ENCODE measurements around the gene STAG3. TPM values are rescaled to one million over a fixed set of nuclear protein-coding genes. Genes with fewer than 3 reads are reported as not detected.

Gene STAG3
- total and polyA plus RNA-seq, 2 experiments from 2014 or later = 4.6 to 4.7 TPM

DNA sequence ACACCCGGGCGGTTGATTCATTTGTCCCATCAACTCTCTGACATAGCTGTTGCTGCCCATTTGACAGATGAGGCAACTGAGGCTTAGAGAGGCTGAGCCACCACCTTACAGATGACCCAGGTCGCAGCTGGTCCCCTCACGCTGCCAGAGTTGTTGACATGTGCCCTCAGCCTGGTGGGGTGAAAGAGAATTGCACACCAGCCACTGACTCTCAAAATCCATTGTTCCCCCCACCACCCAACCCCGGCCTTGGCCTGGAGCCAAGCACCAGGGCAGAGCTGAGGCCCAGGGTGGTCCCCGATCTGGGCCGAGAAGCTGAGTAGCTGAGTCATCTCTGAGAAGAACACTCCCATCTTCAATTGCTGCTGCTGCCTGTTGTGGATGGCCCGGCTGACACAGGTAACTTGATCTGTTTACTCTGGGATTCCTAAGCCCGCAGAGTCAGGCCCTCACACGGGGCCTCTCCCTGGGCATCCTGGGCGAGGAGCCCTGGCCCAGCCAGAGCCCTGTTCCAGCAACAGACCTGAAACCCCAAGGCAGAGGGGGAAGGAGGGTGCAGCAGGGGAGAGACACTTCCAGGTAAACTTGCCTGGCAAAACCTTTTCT lies 69.5 kb downstream of the STAG3 start (continued):
- no peak for TF ChIP-seq JUNB (IDR thresholded peaks at IDR 0.05; ENCODE audit: unreplicated experiment)
- no peak for TF ChIP-seq STAT1 (IDR thresholded peaks at IDR 0.05; ENCODE audit: unreplicated experiment)
- TF ChIP-seq ZNF114 (CRISPR knock-in tag; IDR thresholded peaks at IDR 0.05) = no peak
- TF ChIP-seq EZH2phosphoT487 (IDR thresholded peaks at IDR 0.05; ENCODE audit: unreplicated experiment) = no peak
- TF ChIP-seq, protein P1, sequence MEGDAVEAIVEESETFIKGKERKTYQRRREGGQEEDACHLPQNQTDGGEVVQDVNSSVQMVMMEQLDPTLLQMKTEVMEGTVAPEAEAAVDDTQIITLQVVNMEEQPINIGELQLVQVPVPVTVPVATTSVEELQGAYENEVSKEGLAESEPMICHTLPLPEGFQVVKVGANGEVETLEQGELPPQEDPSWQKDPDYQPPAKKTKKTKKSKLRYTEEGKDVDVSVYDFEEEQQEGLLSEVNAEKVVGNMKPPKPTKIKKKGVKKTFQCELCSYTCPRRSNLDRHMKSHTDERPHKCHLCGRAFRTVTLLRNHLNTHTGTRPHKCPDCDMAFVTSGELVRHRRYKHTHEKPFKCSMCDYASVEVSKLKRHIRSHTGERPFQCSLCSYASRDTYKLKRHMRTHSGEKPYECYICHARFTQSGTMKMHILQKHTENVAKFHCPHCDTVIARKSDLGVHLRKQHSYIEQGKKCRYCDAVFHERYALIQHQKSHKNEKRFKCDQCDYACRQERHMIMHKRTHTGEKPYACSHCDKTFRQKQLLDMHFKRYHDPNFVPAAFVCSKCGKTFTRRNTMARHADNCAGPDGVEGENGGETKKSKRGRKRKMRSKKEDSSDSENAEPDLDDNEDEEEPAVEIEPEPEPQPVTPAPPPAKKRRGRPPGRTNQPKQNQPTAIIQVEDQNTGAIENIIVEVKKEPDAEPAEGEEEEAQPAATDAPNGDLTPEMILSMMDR (conservative IDR thresholded peaks at IDR 0.05; ENCODE audit: low read depth in 2 of 2) = peak in 1 of 2 experiments; percentile 23; a peak in 1 of 4 replicates

DNA sequence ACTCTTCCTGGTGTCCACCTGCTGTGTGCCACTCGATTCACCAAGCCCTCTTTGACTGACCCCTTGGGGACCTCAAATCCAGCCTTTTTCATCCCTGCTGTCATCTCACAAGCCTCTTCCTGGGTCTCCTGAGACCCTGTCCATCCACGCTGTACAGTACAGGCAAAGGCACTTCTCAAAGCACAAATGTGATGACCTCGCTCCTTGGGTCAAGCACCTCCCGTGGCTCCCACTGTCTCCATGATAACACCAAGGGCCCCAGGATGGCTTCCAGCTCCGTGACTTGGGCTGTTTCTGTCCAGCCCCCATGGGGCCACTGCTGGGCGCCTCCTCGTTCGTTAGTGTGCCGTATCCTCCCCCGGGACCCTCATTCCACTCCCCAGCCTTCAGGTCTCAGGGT lies 70.8 kb downstream of the STAG3 start:
- no peak for ATAC-seq
- peak overlapping the region; percentile 32; the same call in 1 of the 3 replicates for H3K4me3 Mint-ChIP-seq

More for the DNA sequence above, 70.8 kb downstream of the STAG3 start:
- peaks cover 33% of the 10 kb centered on the region for H3K4me1 Mint-ChIP-seq
- Histone ChIP-seq H3K9me2 (ENCODE audit: insufficient read depth) (no peaks in the 10 kb centered on the region), H3K27ac (ENCODE audit: low read depth) (peak overlapping the region; percentile 94), H3K79me2 (replicated peaks; ENCODE audit: insufficient read depth) (peaks cover 39% of the 10 kb centered on the region), H3F3A (replicated peaks; ENCODE audit: low read depth) (peaks cover 9% of the 10 kb centered on the region; the same call in 1 of the 2 replicates), H3K4me2 (no peak overlapping the region), H3K4me1 (ENCODE audit: insufficient read depth) (peaks cover 14% of the 10 kb centered on the region; the same call in 1 of the 2 replicates), H4K20me1 (replicated peaks; ENCODE audit: insufficient read depth) (no peaks in the 10 kb centered on the region), H2AFZ (no peak overlapping the region), H3K27me3 (ENCODE audit: insufficient read depth) (no peaks in the 10 kb centered on the region), H3K4me3 (no peak overlapping the region), H3K36me3 (ENCODE audit: insufficient read depth) (no peaks in the 10 kb centered on the region)
- peaks cover 20% of the 10 kb centered on the region for H3K27me3 Mint-ChIP-seq (ENCODE audit: insufficient read depth, low read depth, poor library complexity)
- TF ChIP-seq, protein P2, sequence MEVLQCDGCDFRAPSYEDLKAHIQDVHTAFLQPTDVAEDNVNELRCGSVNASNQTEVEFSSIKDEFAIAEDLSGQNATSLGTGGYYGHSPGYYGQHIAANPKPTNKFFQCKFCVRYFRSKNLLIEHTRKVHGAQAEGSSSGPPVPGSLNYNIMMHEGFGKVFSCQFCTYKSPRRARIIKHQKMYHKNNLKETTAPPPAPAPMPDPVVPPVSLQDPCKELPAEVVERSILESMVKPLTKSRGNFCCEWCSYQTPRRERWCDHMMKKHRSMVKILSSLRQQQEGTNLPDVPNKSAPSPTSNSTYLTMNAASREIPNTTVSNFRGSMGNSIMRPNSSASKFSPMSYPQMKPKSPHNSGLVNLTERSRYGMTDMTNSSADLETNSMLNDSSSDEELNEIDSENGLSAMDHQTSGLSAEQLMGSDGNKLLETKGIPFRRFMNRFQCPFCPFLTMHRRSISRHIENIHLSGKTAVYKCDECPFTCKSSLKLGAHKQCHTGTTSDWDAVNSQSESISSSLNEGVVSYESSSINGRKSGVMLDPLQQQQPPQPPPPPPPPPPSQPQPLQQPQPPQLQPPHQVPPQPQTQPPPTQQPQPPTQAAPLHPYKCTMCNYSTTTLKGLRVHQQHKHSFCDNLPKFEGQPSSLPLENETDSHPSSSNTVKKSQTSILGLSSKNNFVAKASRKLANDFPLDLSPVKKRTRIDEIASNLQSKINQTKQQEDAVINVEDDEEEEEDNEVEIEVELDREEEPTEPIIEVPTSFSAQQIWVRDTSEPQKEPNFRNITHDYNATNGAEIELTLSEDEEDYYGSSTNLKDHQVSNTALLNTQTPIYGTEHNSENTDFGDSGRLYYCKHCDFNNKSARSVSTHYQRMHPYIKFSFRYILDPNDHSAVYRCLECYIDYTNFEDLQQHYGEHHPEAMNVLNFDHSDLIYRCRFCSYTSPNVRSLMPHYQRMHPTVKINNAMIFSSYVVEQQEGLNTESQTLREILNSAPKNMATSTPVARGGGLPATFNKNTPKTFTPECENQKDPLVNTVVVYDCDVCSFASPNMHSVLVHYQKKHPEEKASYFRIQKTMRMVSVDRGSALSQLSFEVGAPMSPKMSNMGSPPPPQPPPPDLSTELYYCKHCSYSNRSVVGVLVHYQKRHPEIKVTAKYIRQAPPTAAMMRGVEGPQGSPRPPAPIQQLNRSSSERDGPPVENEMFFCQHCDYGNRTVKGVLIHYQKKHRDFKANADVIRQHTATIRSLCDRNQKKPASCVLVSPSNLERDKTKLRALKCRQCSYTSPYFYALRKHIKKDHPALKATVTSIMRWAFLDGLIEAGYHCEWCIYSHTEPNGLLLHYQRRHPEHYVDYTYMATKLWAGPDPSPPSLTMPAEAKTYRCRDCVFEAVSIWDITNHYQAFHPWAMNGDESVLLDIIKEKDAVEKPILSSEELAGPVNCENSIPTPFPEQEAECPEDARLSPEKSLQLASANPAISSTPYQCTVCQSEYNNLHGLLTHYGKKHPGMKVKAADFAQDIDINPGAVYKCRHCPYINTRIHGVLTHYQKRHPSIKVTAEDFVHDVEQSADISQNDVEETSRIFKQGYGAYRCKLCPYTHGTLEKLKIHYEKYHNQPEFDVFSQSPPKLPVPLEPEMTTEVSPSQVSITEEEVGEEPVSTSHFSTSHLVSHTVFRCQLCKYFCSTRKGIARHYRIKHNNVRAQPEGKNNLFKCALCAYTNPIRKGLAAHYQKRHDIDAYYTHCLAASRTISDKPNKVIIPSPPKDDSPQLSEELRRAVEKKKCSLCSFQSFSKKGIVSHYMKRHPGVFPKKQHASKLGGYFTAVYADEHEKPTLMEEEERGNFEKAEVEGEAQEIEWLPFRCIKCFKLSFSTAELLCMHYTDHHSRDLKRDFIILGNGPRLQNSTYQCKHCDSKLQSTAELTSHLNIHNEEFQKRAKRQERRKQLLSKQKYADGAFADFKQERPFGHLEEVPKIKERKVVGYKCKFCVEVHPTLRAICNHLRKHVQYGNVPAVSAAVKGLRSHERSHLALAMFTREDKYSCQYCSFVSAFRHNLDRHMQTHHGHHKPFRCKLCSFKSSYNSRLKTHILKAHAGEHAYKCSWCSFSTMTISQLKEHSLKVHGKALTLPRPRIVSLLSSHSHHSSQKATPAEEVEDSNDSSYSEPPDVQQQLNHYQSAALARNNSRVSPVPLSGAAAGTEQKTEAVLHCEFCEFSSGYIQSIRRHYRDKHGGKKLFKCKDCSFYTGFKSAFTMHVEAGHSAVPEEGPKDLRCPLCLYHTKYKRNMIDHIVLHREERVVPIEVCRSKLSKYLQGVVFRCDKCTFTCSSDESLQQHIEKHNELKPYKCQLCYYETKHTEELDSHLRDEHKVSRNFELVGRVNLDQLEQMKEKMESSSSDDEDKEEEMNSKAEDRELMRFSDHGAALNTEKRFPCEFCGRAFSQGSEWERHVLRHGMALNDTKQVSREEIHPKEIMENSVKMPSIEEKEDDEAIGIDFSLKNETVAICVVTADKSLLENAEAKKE (CRISPR knock-in tag; IDR thresholded peaks at IDR 0.05) = no peak
- TF ChIP-seq POLR2AphosphoS5 (IDR thresholded peaks at IDR 0.05; ENCODE audit: low read depth) (no peak), ZNF331 (CRISPR knock-in tag; IDR thresholded peaks at IDR 0.05; ENCODE audit: low read depth) (no peak), EZH2 (IDR thresholded peaks at IDR 0.05; ENCODE audit: low read depth, unreplicated experiment) (no peak), NANOG (IDR thresholded peaks at IDR 0.05; ENCODE audit: borderline replicate concordance) (no peak), ZNF114 (CRISPR knock-in tag; IDR thresholded peaks at IDR 0.05) (no peak)
- peak overlapping the region; percentile 99 for H3K27ac Mint-ChIP-seq
- H3K36me3 Mint-ChIP-seq (ENCODE audit: low read depth) = 0 out of 3 replicates have a peak, but pooled peaks cover 5% of the 10 kb centered on the region
- no peaks in the 10 kb centered on the region for H3K9me3 Mint-ChIP-seq
- no peak for DNase-seq (ENCODE audit: low spot score)

Data from GM23338 (cell line).